Ramos (cell line): ENCODE data around the gene ATXN1.

Experiments used
- in situ Hi-C: fragments of 300-500 bp; cut with MboI; formaldehyde crosslinking; loops from one replicate; pipeline ENCODE4 v1.14.3; 2022; ENCODE audit warnings: low sequenced_read_pairs; ENCODE audit not compliant: unreplicated experiment

Gene ATXN1

DNA sequence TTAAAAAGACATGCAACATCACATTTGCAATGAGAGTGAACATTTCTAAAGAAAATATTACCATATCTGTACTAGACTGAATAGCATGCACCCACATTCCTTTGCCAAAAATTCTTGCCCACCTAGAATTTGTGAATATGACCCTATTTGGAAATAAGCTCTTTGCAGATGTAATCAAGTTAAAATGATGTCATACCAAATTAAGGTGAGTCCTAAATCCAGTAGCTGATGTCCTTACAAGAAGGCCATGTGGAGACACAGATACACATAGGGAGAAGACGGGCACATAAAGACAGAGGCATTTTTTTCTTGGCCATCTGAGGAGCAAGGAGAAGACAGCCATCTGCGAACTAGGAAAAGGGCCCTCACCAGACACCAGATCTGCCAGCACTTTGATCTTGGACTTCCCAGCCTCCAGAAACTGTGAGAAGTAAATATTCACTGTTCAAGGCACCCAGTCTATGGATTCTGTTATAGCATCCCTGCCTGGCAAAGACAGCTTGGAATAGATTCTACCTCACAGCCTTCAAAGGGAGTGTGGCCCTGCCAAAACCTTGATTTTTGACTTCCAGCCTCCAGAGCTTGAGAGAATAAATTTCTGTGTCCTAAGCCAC, 22.8 kb upstream of the ATXN1 start:
- in situ Hi-C loops, result no loop called here

DNA sequence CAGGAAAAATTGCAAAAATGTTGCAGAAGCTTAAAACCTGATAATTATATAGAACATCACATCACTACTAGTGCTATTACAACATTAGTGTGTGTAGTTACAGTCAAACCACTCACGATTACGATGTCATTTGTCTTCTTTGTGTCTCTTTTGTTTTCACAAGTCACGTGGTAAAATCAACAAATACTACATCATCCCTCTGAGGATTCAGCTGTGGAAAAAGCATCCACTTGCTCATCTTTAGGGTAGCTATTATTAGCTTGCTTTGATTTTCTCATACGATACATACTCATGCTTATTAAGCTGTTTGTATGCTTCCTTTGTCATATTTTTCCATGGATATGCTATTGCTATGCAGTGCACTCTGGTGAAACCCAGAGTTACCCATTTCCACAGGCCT, 22.2 kb upstream of the ATXN1 start:
- in situ Hi-C loops, result no loop called here

DNA sequence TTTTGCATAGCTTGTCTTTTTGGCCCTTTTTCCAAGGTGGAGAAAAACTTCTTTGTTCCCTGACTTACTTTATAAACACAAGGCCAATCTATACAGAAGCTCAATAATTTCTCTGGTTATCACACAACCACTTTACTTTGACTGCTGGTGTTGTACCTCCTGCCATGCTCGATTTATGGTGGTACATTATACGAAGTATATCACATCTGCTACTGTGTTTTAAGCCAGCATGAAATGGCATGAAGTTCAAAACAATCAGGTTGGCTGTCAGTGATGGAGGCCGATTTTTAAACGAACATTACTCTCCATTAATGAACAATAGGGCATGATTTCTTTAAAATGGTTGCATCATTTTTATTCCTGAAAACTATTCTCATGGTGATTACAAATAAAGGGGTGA, 21.0 kb upstream of the ATXN1 start:
- in situ Hi-C loops, result no loop called here

DNA sequence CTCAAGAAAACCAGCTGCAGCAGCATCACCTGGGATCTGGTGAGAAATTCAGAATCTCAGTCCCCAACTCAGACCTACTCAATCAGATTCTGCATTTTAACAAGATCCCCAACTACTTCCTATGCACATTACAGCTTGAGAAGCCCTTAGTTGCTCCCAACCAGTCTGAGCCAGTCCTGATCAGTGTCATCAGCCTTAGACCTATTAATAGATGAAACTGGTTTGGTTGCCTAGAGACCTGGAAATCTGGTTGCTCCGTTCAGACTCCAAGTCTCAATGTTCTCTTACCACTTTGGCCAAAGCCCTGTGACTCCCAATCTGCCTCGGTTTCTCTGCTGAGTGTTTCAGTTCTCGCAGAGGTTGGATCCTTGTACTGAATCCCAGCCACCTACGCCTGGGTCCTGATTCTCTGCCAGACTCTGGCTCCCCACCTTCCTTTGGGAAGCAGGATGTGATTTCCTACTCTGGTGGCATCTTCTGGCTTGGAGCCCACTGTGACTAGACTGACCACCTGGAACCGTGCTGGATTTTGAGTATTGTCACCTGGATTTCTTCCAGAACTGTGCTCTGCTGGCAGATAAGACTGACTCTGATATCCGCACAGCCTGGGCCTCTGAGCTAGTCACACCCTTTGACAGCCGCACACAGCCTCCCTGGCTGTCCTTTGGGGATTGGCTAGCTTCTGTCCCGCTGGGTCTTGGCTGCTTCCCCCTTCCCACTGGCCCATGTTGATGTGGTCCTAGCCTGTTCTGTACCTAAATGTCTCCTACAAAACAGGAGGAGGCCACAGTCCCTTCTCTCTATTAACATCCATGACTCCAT, 20.3 kb upstream of the ATXN1 start:
- in situ Hi-C loops, result no loop called here

DNA sequence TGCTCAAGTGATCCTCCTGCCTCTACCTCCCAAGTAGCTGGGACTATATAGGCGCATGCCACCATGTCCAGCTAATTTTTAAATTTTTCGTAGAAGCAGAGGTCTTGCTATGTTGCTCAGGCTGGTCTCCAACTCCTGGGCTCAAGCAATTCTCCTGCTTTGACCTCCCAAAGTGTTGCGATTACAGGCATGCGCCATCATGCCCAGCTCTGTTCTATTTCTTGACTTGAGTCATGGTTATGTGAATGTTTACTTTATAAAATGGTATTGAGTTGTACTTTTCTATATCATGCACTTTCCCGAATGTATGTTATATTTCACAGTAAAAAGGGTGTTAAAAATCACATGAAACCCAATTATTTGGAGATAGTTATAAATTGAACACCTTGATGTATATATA, 17.3 kb upstream of the ATXN1 start:
- in situ Hi-C loops, result no loop called here

DNA sequence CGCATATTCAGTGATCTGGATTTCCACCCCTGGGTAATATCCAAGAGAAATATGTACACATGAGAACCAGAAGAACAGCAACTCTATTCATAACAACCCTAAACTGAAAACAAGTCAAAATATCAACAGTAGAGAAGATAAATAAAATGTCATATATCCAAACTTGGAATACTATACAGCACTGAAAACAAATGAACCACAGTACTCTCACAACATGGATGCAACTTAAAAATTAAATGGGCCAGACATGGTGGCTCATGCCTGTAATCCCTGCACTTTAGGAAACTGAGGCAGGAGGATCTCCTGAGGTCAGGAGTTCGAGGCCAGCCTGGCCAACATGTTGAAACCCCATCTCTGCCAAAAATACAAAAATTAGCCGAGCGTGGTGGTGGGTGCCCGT, 16.5 kb upstream of the ATXN1 start:
- in situ Hi-C loops, result no loop called here

DNA sequence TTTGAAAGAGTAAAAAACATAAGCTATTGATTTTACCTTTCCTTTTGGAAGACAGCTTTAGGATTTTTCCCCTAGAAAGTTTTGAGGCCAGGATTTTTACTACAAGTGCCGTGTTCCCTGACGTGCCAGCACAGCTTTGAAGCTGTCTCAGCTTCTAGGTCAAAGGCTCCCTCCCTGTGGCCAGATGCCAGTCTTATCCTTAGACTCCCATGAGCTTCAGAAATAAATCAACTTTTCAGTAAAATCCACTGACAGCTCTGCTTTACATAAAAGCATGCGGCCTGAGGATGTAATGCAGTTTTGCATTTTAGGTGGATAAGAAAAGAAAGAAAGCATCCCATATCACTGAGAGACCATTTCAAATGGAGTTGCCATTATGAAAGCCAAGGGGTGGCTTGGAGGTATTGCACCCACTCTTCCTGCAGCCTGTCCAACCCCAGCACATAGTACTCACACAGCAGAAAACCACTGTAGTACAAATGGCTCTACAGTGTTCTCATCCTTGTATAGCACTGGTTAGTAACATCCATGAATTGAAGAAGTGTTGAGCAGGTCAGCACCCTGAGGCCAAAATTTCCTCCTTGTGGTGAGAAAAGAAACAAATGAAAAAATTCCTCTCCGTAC, 15.2 kb upstream of the ATXN1 start:
- in situ Hi-C loops, result no loop called here

DNA sequence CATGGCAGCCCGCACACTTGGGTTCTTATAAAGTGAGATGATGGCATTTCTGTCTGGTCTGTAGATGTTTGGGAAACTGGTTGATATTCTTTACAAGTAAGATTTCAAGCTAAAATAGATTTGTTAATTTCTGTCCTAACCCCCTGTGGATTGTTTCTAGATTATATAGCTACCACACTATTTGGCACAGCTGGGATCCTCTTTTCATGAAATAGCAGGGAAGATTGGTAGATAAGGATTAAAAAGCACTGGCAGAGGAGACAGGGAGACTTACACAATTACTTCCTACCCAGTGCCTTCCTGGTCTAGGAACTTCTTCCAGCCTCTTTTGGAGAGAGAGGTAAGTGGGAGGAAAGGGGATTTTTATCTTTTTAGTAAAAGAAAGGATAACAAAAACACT, 13.2 kb upstream of the ATXN1 start:
- in situ Hi-C loops, result no loop called here

DNA sequence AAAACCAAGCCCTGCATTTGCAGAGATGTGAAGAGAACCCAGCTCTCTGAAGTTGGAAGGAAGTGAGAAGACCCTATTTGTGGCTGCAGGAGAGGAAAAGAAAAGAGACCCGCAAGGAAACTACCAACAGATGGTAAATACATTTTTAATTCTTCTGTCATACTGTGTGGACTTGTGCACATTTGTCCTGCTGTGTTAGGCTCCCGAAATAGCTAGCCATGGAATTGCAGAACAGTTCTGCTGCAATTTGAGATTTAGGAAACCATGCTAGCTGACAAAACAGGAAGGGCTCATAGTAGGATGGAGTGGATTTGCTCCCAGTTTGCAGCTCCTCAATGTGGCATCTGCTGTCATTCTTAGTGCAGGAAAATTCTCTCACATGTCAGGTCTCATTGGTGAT, 12.1 kb upstream of the ATXN1 start:
- in situ Hi-C loops, result no loop called here

DNA sequence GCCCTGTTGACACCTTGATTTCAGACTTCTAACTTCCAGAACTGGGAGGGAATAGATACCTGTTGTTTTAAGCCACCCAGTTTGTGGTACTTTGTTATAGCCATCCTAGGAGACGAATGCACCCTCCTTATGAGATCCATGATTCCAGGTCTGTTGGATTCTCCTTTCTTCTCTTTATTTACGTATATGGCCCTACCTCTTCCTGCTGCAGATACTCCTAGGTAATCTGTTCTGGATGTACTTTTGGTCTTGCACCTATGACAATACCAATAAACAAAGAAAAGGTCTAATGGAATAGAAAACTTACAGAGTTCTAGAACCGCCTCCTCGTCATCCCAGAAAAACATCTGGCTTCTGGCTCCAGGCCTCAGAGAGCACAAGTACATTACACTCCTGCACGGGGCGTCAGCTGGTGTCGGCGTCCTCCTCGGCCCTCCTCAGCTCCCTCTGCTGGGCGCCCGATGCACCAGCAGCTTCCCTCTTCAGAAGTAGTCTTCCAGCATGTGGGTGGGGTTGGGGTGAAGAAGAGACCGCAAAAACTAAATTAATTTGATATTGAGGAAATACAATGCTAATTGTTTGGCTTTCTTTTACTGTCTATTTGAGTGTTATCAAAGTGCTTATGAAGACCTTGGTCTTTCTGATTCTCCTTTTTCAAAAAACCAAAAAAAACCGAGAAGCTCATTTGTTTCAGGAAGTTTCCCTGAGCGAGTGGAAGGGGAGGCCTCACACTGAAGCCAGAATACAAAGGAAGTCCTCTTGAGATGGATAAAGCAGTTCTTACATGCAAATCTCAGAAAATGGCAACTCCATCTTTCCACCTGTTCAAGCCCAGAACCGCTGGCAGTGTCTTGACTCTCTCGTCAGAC, 9.7 kb upstream of the ATXN1 start:
- in situ Hi-C loops, result no loop called here

DNA sequence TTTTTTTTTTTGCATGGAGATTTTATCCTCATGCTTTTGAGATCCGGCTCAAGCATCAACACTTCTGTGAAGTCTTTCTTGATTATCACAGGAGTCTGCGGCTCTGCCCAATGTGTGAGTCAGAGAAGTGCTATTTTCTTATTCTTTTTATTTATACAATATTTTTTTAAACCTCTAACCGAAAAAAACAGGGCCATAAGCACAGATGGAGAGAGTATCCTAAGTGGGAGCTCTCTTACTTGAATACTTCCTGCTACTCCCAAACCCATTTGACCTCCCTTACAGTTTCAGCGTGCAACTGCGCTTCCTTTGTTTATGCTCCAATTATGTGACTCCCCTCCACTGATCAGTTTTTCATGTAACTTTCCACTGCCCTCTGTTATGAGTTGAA, 8.7 kb upstream of the ATXN1 start:
- in situ Hi-C loops, result no loop called here

DNA sequence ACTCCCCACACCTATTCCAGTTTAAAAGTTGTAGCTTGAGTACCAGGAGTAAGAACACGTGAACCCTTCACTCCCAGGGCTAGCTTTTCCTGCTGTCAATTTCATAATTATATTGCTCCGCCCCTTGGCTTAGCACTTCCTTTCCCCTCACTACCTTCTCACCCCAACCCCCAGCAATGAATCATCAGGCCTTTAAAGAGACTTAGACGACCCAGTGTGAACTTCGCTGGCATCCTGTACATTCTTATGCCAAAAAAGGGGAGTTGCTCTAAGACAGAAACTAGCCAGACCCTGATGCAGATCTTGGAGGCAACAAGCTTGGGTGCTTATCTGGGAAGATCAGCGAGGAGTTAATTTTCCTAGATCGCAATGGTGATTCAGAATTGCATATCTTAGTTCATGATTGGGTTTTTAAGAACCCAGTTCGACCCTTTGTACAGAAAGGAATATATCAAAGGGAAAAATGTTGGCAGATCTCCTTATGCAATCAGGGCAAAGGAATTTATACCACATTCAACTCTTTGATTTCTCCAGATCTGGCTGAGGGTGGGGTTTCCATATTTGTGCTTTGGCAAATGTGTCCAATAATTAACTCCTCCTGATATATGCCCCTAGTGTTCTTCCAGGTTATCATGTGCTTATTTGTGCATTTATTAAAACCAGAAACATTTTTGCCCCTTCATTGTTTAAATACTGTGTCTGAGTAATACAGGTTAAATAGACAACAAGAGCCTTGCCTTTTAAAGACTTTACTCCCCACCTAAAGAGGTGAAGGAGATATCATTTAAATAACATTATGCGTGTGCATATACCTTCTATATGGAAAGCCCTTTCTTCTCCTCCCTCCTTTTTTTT, 8.1 kb upstream of the ATXN1 start:
- in situ Hi-C loops, result no loop called here

DNA sequence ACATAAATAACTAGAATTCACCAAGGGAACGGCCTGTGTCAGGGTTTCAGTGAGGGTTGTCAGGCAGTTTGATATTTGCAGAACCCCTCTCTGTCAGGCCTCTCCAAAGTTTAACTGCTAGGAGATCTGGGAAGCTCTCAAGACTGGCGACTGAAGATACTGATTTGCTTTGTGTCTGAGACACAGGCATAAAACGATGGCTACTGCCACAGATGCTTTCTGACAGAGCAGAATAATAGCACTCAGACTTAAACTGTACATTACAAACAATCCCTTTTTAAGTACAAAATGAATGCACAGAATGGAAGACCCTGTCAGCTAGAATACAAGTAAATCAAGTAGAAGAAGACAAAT, 7.2 kb upstream of the ATXN1 start:
- in situ Hi-C loops, result no loop called here

DNA sequence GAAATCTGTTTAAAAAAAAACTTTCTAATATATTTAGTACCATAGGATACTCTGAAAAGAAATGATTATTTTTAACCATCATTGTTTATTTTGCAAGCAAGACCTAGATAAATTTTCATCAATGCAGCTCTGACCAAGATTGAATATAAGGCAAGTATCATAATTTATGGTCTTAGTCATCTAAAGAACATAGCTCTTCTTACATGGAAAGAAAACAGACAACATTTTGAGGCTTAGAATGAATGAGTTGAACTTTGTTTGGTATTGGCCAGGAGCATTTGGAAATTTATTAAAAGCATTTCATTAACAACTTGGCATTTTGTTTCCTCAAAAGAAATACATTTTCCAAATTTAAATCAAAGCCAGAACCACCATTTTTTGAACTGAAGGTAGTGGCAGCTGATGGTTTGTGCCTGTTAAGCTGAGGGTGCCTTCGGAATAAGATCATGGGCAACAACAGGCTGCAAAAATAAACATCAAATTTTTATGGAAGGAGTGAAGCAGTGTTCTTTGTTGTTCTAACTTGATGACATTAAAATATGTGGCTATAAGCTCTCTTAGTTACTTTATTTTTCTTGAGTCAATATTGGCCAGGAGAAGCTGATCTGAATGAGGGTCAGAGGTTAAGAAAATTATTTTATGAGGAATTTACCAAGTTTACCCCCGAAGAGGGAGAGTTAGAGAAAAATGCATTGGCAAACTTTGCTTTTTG, 6.7 kb upstream of the ATXN1 start:
- in situ Hi-C loops, result no loop called here

DNA sequence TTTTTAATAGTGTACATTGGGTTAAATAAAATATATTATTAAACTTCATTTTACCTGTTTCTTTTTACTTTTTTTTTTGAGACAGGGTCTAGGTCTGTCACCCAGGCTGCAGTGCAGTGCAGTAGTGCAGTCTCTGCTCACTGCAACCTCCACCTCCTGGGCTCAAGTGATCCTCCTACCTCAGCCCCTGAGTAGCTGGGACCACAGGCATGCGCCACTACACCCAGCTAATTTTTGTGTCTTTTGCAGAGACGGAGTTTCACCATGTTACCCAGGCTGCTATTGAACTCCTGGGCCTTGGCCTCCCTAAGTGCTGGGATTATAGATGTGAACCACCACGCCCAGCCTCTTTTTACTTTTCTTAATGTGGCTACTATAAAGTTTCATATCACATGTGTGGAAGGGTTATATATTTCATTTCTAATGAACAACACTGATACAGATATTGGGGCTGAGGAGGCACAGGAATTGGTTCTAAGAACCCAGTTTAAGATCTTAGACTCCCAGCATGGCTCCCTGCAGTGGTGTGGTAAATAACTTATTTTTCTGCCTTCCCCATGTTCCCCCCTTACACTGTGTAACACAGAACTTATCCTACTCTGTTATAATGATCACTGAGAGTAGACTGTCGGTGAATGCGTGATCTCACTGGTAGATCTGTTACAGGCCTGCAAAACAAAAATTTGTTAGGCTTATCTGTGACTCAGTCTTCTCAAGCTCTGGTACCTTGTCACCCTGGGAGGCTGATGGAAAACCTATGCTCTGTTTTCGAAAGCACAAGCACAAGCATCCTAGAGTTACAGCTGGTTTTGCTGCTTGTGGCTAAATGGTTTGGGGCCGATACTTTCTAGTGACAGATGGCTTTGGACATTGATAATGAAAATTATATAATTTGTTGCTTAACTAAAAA, 5.8 kb upstream of the ATXN1 start:
- in situ Hi-C loops, result no loop called here

DNA sequence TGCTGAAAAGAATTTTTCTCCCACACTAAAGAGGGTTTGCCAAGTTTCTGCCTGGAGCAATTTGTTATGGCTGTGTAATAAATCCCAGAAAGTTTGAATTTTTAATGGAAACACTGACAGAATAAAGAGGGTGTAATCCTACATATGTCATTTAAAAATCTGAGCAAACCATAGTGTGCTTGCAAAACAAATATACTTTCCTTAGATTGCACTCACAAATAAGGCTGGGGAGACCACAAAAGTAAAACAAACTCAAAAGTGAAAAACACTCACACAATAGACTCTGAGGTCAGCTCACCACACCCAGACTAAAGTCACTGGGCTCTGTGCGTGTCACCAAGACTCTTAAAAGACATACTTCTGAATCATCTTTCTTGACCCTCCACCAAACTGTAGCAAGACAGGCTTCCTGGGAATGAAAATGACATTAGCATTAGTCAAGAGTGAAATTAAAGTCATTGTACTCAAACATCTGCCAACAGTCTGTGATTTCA, 4.8 kb upstream of the ATXN1 start:
- in situ Hi-C loops, result no loop called here

DNA sequence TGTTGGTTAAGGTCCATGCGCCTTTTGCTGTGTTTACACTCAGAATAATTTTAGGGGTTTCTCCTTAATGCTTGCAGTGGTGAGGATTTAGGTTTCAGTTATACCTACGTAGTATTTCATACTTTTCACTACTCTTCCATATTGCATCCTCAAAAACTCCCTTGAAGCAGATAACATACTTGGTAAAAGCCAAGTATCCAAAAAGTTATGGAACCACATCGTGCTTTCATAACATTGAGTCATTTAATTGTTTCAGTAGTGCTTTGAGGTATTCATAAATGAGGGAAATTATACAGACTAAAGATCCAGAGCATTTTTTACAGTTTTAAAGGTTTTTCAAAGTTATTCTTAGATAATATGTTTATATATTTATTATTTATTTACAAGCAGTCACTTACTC, 4.0 kb upstream of the ATXN1 start:
- in situ Hi-C loops, result no loop called here
